Heart right ventricle (tissue), 16 donors: ENCODE measurements around the gene BTBD16. TPM values are rescaled to one million over a fixed set of nuclear protein-coding genes. Genes with fewer than 3 reads are reported as not detected.

Experiments used
- ATAC-seq, 8 donors: fragments of 200-7000 bp; cut with Tn5 transposase; one replicate each; pipeline ENCODE4 v1.9.1; 2020; ENCODE audit warnings: mild to moderate bottlenecking in 8 of 8, moderate library complexity in 8 of 8, moderate number of reproducible peaks in 1 of 8
- DNase-seq, 2 donors: peaks; one replicate each; pipeline ENCODE4 v3.0.0-alpha.2; 2020
- H3K27ac ChIP-seq, 10 donors: fragments of 200-600 bp; sonication (generic) in 2 of 10; one replicate each; pipeline versions ENCODE4 v1.5.0 to v1.8.0; 2020 to 2022; ENCODE audit warnings: mild to moderate bottlenecking in 3 of 10
- H3K27me3 ChIP-seq, 7 donors: fragments of 200-600 bp; one replicate each; pipeline ENCODE4 v1.8.0; 2021 to 2022; ENCODE audit warnings: mild to moderate bottlenecking in 2 of 7
- H3K36me3 ChIP-seq, 9 donors: fragments of 200-600 bp; sonication (generic) in 1 of 9; one replicate each; pipeline versions ENCODE4 v1.5.0 to v1.8.0; 2020 to 2022; ENCODE audit warnings: mild to moderate bottlenecking in 2 of 9
- H3K4me1 ChIP-seq, 9 donors: fragments of 200-600 bp; sonication (generic) in 1 of 9; one replicate each; pipeline versions ENCODE4 v1.5.0 to v1.8.0; 2020 to 2022; ENCODE audit warnings: mild to moderate bottlenecking in 4 of 9
- H3K4me3 ChIP-seq, 10 donors: fragments of 200-600 bp; sonication (generic) in 2 of 10; one replicate each; pipeline versions ENCODE4 v1.5.0 to v1.8.0; 2020 to 2022; ENCODE audit warnings: mild to moderate bottlenecking in 7 of 10, moderate library complexity in 2 of 10
- H3K9me3 ChIP-seq, 11 donors: fragments of 200-600 bp in 10 of 11; sonication (generic) in 2 of 11; one replicate each; pipeline versions ENCODE4 v1.5.0 to v1.8.0; 2013 to 2022; ENCODE audit warnings: mild to moderate bottlenecking in 2 of 11, control low read depth in 1 of 11, moderate library complexity in 1 of 11
- WGBS, 2 donors: extraction: QIAGEN DNeasy Blood & Tissue Kit; methylation state at CpG; one replicate each; pipeline ENCODE4 v1.1.7; 2013; ENCODE audit warnings: inconsistent platforms in 1 of 2; 5-methylcytosine and 5-hydroxymethylcytosine counted together
- intact Hi-C, 10 donors: fragments of 100-400 bp; cut with DNase I; formaldehyde crosslinking; loops; one replicate each; pipeline versions ENCODE4 v1.11.1 to v1.14.2; 2022
- polyA plus RNA-seq, 2 donors: library from polyadenylated mRNA; stranded (reverse); fragments of 200-250 nt; gene quantifications; one replicate each; pipeline ENCODE4 v1.2.3, GENCODE V29; 2013
- total RNA-seq, 10 donors: library from RNA; stranded (reverse); fragmentation: NEBNext Ultra II Directional in 3 of 10; extraction: Animal tissue kit (Norgen Biotek cat#: 25700) in 3 of 10; gene quantifications; one replicate each; pipeline versions ENCODE4 v1.2.1 to v1.2.4, GENCODE V29; 2021 to 2023
- TF ChIP-seq, protein P1 (sequence below), 9 donors: fragments of 200-600 bp; sonication (generic) in 2 of 9; IDR thresholded peaks; one replicate each; pipeline versions ENCODE4 v1.5.0 to v1.8.0; 2021 to 2022; ENCODE audit warnings: antibody characterized with exemption in 9 of 9, mild to moderate bottlenecking in 5 of 9, moderate library complexity in 1 of 9
- donor health status: Arrhythmogenic right ventricular cardiomyopathy.
- donor health status: ischemic (EF 13 %, LVEDD 7.1; RV severe dilation, severe dysfunction).
- donor health status: healthy with polysubstance abuse.
- donor health status: DM: no; HTN: yes; CAD: no.
- donor health status: DM: no; HTN: no; CAD: no.
- donor health status: ischemic (EF 25% LVEDD 6.9; RV normal size, moderate dysfunction).
- donor health status: ischemic (EF 25% LVEDD 5.7; RV mildly dilated, moderate dysfunction).
- donor health status: healthy.
- donor health status: DM: yes; HTN: yes; CAD: no.
- donor health status: Ischemic cardiomyopathy.
- donor health status: ischemic (EF 35%, LVEDD 5.7; RV mildly dilated, moderate dysfunction).
- donor health status: nonischemic (EF 11% LVEDD 7.7; RV severe dilation, severe dysfunction).
- donor health status: DM: yes; HTN: yes; CAD: no.
- donor health status: PGD.
- donor health status: ischemic (EF 29% LVEDD 5.4; RV normal size, mild dysfunction).
- donor health status: nonischemic (EF 23%, LVEDD 6.1; RV moderate dilation, normal function).

Gene BTBD16
- total and polyA plus RNA-seq, 12 donors, result 0.29 to 0.76 TPM; not detected in 10

DNA sequence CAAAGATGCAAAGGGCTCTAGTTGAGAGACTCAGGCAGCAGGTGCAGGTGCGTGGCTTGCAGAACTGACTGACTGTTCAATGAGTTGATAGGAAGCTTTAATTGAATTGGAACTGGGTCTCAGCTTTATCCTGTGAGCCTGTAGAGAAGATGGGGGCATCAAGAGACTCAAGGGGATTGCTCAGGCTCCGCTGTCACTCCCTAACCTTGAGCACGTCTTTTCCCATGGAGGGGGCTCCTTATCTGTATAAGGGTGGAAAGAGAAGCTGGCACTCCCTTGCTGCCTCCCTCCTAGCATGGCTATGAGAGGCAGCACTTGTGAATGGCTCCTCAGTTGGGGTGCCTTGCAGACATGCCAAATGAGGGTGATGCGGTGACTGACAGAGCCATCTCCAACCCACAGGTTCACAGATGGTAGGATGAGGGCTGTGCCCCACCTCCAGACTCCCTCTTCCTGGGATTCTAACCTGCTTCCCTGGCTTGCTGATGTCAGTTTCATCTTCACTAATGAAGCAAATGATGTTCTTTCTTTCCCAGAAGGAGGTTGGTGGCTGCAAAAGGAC is 91.0 kb downstream of the BTBD16 start:
- ATAC-seq (no peak), DNase-seq (no peak)
- H3K4me1 ChIP-seq, result peaks cover 0 to 5% (median 0%) of the 10 kb centered on the region in 9 donors
- no peaks in the 10 kb centered on the region for H3K27me3 ChIP-seq
- H3K4me3 ChIP-seq, result no peak overlapping the region
- 90 to 97% methylated on average over 4 of the region's 4 CpGs for WGBS, 2 donors
- no peaks in the 10 kb centered on the region for H3K36me3 ChIP-seq
- H3K9me3 ChIP-seq, result peaks cover 0 to 15% (median 0%) of the 10 kb centered on the region in 11 donors
- no peak overlapping the region for H3K27ac ChIP-seq
- TF ChIP-seq, protein P1, sequence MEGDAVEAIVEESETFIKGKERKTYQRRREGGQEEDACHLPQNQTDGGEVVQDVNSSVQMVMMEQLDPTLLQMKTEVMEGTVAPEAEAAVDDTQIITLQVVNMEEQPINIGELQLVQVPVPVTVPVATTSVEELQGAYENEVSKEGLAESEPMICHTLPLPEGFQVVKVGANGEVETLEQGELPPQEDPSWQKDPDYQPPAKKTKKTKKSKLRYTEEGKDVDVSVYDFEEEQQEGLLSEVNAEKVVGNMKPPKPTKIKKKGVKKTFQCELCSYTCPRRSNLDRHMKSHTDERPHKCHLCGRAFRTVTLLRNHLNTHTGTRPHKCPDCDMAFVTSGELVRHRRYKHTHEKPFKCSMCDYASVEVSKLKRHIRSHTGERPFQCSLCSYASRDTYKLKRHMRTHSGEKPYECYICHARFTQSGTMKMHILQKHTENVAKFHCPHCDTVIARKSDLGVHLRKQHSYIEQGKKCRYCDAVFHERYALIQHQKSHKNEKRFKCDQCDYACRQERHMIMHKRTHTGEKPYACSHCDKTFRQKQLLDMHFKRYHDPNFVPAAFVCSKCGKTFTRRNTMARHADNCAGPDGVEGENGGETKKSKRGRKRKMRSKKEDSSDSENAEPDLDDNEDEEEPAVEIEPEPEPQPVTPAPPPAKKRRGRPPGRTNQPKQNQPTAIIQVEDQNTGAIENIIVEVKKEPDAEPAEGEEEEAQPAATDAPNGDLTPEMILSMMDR (IDR thresholded peaks at IDR 0.05), result no peak
- intact Hi-C loops, result no loop called here

DNA sequence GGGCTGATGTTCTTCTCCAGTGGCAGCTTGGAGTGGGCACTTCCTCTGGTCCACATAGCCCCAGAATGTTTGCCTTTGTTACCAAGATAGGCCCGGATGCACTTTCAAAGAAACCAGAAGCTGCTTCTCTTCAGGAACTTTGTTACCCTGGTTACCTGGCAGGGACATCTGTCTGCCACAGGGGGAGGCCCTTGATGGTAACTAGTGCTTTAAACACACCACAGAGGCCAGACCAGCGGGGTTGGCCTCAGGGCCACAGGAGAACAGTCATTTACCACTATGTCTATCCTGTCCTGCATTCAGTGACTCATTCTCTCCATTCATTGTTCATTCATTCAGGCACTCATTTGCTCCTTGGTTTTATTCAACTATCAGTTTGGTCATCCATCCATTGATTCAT is 91.5 kb downstream of the BTBD16 start:
- peaks cover 0 to 15% (median 0%) of the 10 kb centered on the region in 11 donors for H3K9me3 ChIP-seq
- 35 to 45% methylated on average over 2 of the region's 2 CpGs for WGBS, 2 donors
- peaks cover 0 to 4% (median 0%) of the 10 kb centered on the region in 9 donors for H3K4me1 ChIP-seq
- H3K27me3 ChIP-seq, result no peaks in the 10 kb centered on the region
- H3K27ac ChIP-seq, result no peak overlapping the region
- H3K4me3 ChIP-seq, result no peak overlapping the region
- ATAC-seq, result no peak
- no peak for DNase-seq
- no peaks in the 10 kb centered on the region for H3K36me3 ChIP-seq
- TF ChIP-seq, protein P1 (IDR thresholded peaks at IDR 0.05), result no peak
- intact Hi-C loops, result no loop called here

DNA sequence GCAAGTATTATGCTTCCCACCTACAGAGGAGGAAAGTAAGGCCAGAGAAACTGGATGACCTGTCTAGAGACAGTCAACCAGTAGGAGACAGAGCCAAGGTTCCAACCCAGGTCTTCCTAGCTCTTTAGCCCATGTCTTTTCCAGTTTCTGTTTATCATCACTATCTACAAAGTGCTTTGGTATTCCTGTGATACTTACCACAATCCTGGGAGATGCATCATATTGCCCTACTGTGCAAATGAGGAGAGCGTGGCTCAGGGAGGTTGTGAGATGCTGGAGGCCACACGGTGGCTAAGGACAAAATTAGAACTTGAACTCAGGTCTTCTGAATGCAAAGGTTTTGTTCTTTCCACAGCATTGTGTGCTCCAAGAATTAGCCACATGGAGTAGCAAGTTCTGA is 92.2 kb downstream of the BTBD16 start:
- H3K27me3 ChIP-seq, result no peaks in the 10 kb centered on the region
- H3K27ac ChIP-seq, result no peak overlapping the region
- intact Hi-C loops, result no loop called here
- H3K9me3 ChIP-seq, result peaks cover 0 to 13% (median 0%) of the 10 kb centered on the region in 11 donors
- H3K4me1 ChIP-seq, result peaks cover 0 to 8% (median 4%) of the 10 kb centered on the region in 9 donors
- TF ChIP-seq, protein P1 (IDR thresholded peaks at IDR 0.05), result no peak
- no peaks in the 10 kb centered on the region for H3K36me3 ChIP-seq
- H3K4me3 ChIP-seq, result no peak overlapping the region
- ATAC-seq (no peak), DNase-seq (no peak)
- 87 to 88% methylated on average over 2 of the region's 2 CpGs for WGBS, 2 donors

DNA sequence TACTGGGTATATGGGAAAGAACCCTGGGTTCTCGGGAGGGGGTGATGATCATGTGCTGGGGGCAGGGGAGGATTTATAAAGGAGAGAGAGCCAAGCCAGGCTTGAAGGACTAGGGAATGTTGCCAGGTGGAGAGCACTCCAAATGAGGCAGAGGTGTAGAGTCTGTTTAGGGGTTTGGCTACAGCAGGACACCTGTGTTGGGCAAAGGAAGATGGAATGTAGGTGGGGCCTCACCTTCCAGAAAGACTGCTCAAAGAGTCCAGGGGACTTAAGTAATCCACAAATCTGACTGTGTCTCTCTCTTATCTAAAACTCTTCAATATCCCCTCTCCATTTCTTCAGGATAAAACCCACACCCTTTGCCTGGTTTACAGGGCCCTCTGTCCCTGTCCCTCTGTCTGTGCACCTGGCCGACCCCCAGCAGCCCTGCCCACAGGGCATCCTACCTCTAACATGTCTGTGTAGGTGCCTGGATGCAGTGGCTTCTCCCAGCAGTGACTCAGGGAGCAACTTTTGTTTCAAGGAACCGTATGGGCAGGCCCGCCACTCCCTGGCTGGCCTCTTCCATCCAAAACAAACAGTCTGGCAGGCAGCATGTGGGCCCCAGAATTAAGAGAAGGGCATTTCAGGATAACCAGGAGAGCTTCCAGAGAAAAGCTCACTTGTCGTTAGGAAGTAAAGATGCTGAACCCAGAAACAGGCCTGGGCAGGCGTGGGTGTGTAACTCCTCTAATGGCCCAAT is 92.8 kb downstream of the BTBD16 start:
- DNase-seq, result no peak
- TF ChIP-seq, protein P1 (IDR thresholded peaks at IDR 0.05), result no peak
- no peaks in the 10 kb centered on the region for H3K36me3 ChIP-seq
- no peaks in the 10 kb centered on the region for H3K27me3 ChIP-seq
- peaks cover 0 to 12% (median 0%) of the 10 kb centered on the region in 11 donors for H3K9me3 ChIP-seq
- peaks cover 0 to 14% (median 4%) of the 10 kb centered on the region in 9 donors for H3K4me1 ChIP-seq
- ATAC-seq, result peak in 2 of 8 donors; percentile 13 to 18
- no peak overlapping the region for H3K27ac ChIP-seq
- intact Hi-C loops, result no loop called here
- H3K4me3 ChIP-seq, result no peak overlapping the region
- WGBS, 2 donors, result 45 to 57% methylated on average over 6 of the region's 6 CpGs
